Measurements from ENCODE around the gene NTRK3.

NTRK3 gene

DNA sequence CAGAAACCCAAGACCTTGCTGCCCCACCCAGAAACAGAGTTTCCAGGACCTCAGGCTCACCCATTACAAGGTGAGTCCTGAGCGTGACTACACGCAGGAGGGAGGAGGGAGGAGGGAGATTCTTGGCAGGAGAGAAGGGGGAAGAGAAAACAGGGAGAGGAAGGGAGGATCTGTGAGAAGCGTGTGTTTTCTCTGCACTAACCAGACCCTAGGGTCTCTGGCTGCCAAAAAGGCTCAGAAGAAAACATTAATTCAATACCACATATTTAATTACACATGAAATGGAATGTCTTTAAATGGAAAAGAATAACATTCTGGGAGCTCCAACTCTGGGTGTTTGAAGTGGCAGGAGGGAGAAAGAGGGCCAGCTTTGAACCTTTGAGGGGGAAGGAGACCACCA, 309.0 kb downstream of the NTRK3 start:
- TF ChIP-seq CTCF (conservative IDR thresholded peaks at IDR 0.05; ENCODE audit: low read length): no peak
- no peak overlapping the region for H3K4me3 ChIP-seq (ENCODE audit: low read length)
- no peak for DNase-seq (ENCODE audit: low read depth)

DNA sequence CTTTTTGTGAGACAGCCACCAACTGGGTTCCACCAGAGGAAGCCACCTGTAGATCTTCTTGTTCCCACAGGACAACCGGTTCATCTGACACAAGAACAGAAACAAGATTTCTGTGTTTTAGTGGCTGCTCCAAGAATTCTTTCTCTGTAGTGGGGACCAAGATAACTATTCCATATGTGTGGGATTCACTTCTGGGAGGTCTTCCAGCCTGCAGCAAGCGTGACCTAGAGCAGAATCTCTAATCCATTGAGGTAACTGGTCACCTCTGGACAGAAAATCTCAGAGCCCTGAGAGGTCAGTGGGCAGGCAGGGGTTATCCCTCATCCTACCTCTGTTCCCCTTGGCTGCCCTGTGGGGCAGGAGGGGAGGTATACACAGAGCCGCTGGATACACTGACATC, 311.3 kb downstream of the NTRK3 start:
- TF ChIP-seq CTCF (conservative IDR thresholded peaks at IDR 0.05; ENCODE audit: low read length): no peak
- no peak overlapping the region for H3K4me3 ChIP-seq (ENCODE audit: low read length)
- no peak for DNase-seq (ENCODE audit: low read depth)

DNA sequence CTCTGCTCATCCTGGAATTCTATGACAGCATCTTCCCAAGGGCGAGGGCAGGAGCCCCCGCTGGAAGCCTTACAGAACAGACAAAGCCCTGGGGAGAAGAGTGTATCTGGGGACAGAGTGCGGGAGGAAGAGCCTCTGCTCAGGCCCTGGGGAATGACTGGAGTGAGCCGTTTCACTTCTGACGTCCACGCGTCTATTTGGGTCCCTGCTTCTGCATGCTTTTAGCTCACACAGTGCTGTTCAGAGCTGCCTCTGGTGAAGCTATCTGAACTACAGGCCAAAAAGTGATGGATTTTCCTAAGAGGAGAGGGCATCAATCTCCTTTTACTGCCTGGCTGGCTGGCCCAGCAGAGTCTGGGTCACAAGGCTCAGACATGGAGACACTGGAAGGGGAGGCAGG, 311.8 kb downstream of the NTRK3 start:
- no peak for DNase-seq (ENCODE audit: low read depth)
- no peak for TF ChIP-seq CTCF (conservative IDR thresholded peaks at IDR 0.05; ENCODE audit: low read length)
- no peak overlapping the region for H3K4me3 ChIP-seq (ENCODE audit: low read length)

GRCh38 chr15:87944050-87944449, 312.5 kb downstream of the NTRK3 start:
- no peak for TF ChIP-seq CTCF (conservative IDR thresholded peaks at IDR 0.05; ENCODE audit: low read length)
- H3K4me3 ChIP-seq (ENCODE audit: low read length): no peak overlapping the region
- DNase-seq (ENCODE audit: low read depth): peak; percentile 70

DNA sequence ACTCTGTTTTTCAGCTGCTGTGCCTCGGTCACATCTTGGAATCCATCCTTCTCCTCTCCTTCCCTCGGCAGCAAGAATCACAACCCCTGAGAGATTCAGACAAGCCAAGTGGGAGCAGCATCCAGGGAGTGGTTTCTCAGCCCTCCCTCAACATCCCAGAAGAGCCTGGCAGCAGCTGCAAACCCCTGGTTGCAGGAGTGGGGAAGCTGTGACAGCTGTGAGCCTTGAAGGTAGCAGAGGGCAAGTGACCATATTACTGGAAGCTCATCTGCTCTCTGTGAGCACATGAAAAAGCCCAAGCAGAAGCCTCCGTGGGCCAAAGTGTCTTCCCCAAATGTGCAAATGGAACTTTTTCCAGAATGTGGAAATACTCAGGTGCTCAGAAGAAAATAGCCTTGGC, 312.9 kb downstream of the NTRK3 start:
- no peak overlapping the region for H3K4me3 ChIP-seq (ENCODE audit: low read length)
- DNase-seq (ENCODE audit: low read depth): no peak
- TF ChIP-seq CTCF (conservative IDR thresholded peaks at IDR 0.05; ENCODE audit: low read length): no peak

- no peak for DNase-seq (ENCODE audit: low read depth)
- TF ChIP-seq CTCF (conservative IDR thresholded peaks at IDR 0.05; ENCODE audit: low read length): no peak
These were observed 314.2 kb downstream of the NTRK3 start for GRCh38 chr15:87942316-87942715.

DNA sequence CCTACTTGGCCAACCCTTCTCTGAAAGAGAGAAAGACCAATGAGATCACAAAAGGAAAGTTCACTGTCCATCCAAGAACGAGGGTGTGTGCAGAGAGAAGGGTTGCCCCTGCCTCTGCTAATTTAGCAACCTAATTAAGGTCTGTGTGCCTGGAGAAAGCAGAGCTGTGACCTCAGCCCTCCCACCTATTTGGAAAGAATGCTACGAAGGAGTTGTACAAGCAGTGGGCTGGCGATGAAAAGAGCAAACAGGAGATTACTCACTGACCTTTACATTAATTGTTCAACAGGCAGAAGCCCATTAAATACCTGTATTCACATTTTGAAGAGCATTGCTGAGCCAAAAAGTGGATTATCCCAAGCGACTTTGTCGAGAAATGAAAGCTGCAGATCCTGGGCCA, 314.9 kb downstream of the NTRK3 start:
- no peak overlapping the region for H3K4me3 ChIP-seq (ENCODE audit: low read length)
- no peak for TF ChIP-seq CTCF (conservative IDR thresholded peaks at IDR 0.05; ENCODE audit: low read length)
- no peak for DNase-seq (ENCODE audit: low read depth)

More at GRCh38 chr15:87942316-87942715, 314.2 kb downstream of the NTRK3 start:
- no peak overlapping the region for H3K4me3 ChIP-seq (ENCODE audit: low read length)

Measured in AG10803 (cell line).